ENCODE data around the gene WDR81. TPM values are rescaled to one million over a fixed set of nuclear protein-coding genes. Genes with fewer than 3 reads are reported as not detected.

WDR81 gene
- total RNA-seq, 1 donor from 2014 or later, result 16.0 TPM

GRCh38 chr17:1714427-1714979, 10.0 kb upstream of the WDR81 start:
- no peaks in the 10 kb centered on the region for H3K27me3 Mint-ChIP-seq
- H3K27ac Mint-ChIP-seq, result peak overlapping the region; percentile 98
- no peak for TF ChIP-seq CTCF (conservative IDR thresholded peaks at IDR 0.05)
- H3K36me3 Mint-ChIP-seq, result no peaks in the 10 kb centered on the region
- DNase-seq (ENCODE audit: extremely low spot score, unreplicated experiment), result peak; percentile 97
- H3K4me1 Mint-ChIP-seq (ENCODE audit: unreplicated experiment), result peaks cover 24% of the 10 kb centered on the region
- H3K4me3 Mint-ChIP-seq, result peak overlapping the region; percentile 88
- H3K9me3 Mint-ChIP-seq, result no peaks in the 10 kb centered on the region

GRCh38 chr17:1714980-1715802, 9.3 kb upstream of the WDR81 start:
- no peaks in the 10 kb centered on the region for H3K9me3 Mint-ChIP-seq
- H3K4me3 Mint-ChIP-seq, result peak overlapping the region; percentile 88
- no peak for DNase-seq (ENCODE audit: extremely low spot score, unreplicated experiment)
- peak overlapping the region; percentile 98 for H3K27ac Mint-ChIP-seq
- H3K4me1 Mint-ChIP-seq (ENCODE audit: unreplicated experiment), result peaks cover 24% of the 10 kb centered on the region
- no peaks in the 10 kb centered on the region for H3K27me3 Mint-ChIP-seq
- no peaks in the 10 kb centered on the region for H3K36me3 Mint-ChIP-seq
- no peak for TF ChIP-seq CTCF (conservative IDR thresholded peaks at IDR 0.05)

- peak overlapping the region; percentile 96 for H3K4me3 Mint-ChIP-seq
- H3K4me1 Mint-ChIP-seq (ENCODE audit: unreplicated experiment), result peaks cover 25% of the 10 kb centered on the region
Measured at GRCh38 chr17:1715803-1716075, 8.8 kb upstream of the WDR81 start.

GRCh38 chr17:1716076-1716911, 8.2 kb upstream of the WDR81 start:
- peaks cover 28% of the 10 kb centered on the region for H3K4me1 Mint-ChIP-seq (ENCODE audit: unreplicated experiment)

More at GRCh38 chr17:1715803-1716075, 8.8 kb upstream of the WDR81 start:
- Mint-ChIP-seq H3K9me3 (no peaks in the 10 kb centered on the region), H3K27me3 (no peaks in the 10 kb centered on the region), H3K36me3 (no peaks in the 10 kb centered on the region), H3K27ac (peak overlapping the region; percentile 100)
- TF ChIP-seq CTCF (conservative IDR thresholded peaks at IDR 0.05), result no peak
- no peak for DNase-seq (ENCODE audit: extremely low spot score, unreplicated experiment)

More at GRCh38 chr17:1716076-1716911, 8.2 kb upstream of the WDR81 start:
- peak overlapping the region; percentile 96 for H3K4me3 Mint-ChIP-seq
- no peak for TF ChIP-seq CTCF (conservative IDR thresholded peaks at IDR 0.05)
- H3K27ac Mint-ChIP-seq, result peak overlapping the region; percentile 100
- H3K27me3 Mint-ChIP-seq, result no peaks in the 10 kb centered on the region
- no peaks in the 10 kb centered on the region for H3K36me3 Mint-ChIP-seq
- H3K9me3 Mint-ChIP-seq, result no peaks in the 10 kb centered on the region
- DNase-seq (ENCODE audit: extremely low spot score, unreplicated experiment), result peak; percentile 100

All from type B pancreatic cell (in vitro differentiated cells).